K562 (cell line): ENCODE measurements around the gene ULK1. TPM values are rescaled to one million over a fixed set of nuclear protein-coding genes. Genes with fewer than 3 reads are reported as not detected.
A peak's percentile ranks its signal among the peaks of the same experiment; 100 is the strongest.

Experiments
- ARHGAP35 ChIP-seq: fragments of 450-650 bp; IDR thresholded peaks from 2 replicates; pipeline ENCODE4 v1.6.1; 2018; ENCODE audit not compliant: partially characterized antibody
- ARNT ChIP-seq, 2 experiments: fragments of 450-650 bp; IDR thresholded peaks; 2 replicates each; pipeline ENCODE4 v1.6.1; 2016; ENCODE audit warnings: mild to moderate bottlenecking in 1 of 2
- CBX3 ChIP-seq, 2 experiments: IDR thresholded peaks; 1 replicate in 1 of 2; 2 replicates in 1 of 2; pipeline ENCODE4 v1.6.1; 2012; ENCODE audit warnings: inconsistent platforms in 2 of 2, low read length in 2 of 2, borderline replicate concordance in 1 of 2, control low read depth in 1 of 2
- CTBP1 ChIP-seq: fragments of 450-650 bp; IDR thresholded peaks from 2 replicates; pipeline ENCODE4 v1.6.1; 2016; ENCODE audit warnings: borderline replicate concordance
- EP300 ChIP-seq: IDR thresholded peaks from 2 replicates; pipeline ENCODE4 v1.6.1; 2012; ENCODE audit warnings: low read length, improper control_type of control experiment
- HMG20B ChIP-seq: fragments of 250-450 bp; sonication (Bioruptor Pico); IDR thresholded peaks from 2 replicates; pipeline ENCODE4 v1.5.0; 2021; ENCODE audit warnings: mild to moderate bottlenecking
- NR1H2 ChIP-seq: sonication (generic); formaldehyde crosslinking; IDR thresholded peaks from 2 replicates; pipeline ENCODE4 v1.4.0; 2020; ENCODE audit warnings: mild to moderate bottlenecking, missing genetic modification reagents
- POLR3G ChIP-seq: IDR thresholded peaks from 2 replicates; pipeline ENCODE4 v1.6.1; 2011; ENCODE audit not compliant: insufficient read length, insufficient replicate concordance; ENCODE audit errors: extremely low read depth
- TRIM24 ChIP-seq, 2 experiments: fragments of 450-650 bp; IDR thresholded peaks; 2 replicates each; pipeline ENCODE4 v1.6.1; 2016
- polyA plus RNA-seq, 8 experiments: library from polyadenylated mRNA; depleted of rRNA in 4 of 8; stranded (reverse) in 5 of 8; unstranded in 3 of 8; fragments of >200 nt; fragmentation: Nextera tagmentation in 2 of 8; fragmentation: Illumina TruSeq in 1 of 8; extraction: Ambion mirVana in 2 of 8; extraction: Trizol in 1 of 8; gene quantifications; 2 replicates each; pipeline versions ENCODE4 v1.2.1 to v1.2.3, GENCODE V29; 2011 to 2014; ENCODE audit warnings: inconsistent platforms in 1 of 8, missing spikeins in 1 of 8
- total RNA-seq, 7 experiments: library from RNA; depleted of rRNA in 6 of 7; stranded (reverse); fragments of >200 nt in 6 of 7; fragmentation: Illumina TruSeq in 2 of 7; extraction: Trizol in 2 of 7; gene quantifications; 2 replicates each; pipeline versions ENCODE4 v1.2.1 to v1.2.3, GENCODE V29; 2011 to 2021; ENCODE audit warnings: low replicate concordance in 1 of 7
- TF ChIP-seq, protein P1 (sequence below), 2 experiments: fragments of 450-650 bp; IDR thresholded peaks; 2 replicates each; pipeline ENCODE4 v1.6.1; 2018; ENCODE audit warnings: mild to moderate bottlenecking in 2 of 2, low read depth in 1 of 2; ENCODE audit not compliant: partially characterized antibody in 2 of 2
- TF ChIP-seq, protein P2 (sequence below), 2 experiments: fragments of 450-650 bp in 1 of 2; sonication (generic) in 1 of 2; formaldehyde crosslinking in 1 of 2; IDR thresholded peaks; 2 replicates each; pipeline versions ENCODE4 v1.7.1 to v1.9.0; 2016 to 2022; ENCODE audit warnings: inconsistent platforms in 1 of 2, mild to moderate bottlenecking in 1 of 2, missing genetic modification reagents in 1 of 2

The ULK1 gene
- total and polyA plus RNA-seq, 9 of the 15 experiments (the other 6 are each of a cell fraction or from before 2014, with no cell fraction given) = 0.15 to 29.4 (median 2.5) TPM

- TF ChIP-seq EP300 = no peak
- TF ChIP-seq, protein P1, sequence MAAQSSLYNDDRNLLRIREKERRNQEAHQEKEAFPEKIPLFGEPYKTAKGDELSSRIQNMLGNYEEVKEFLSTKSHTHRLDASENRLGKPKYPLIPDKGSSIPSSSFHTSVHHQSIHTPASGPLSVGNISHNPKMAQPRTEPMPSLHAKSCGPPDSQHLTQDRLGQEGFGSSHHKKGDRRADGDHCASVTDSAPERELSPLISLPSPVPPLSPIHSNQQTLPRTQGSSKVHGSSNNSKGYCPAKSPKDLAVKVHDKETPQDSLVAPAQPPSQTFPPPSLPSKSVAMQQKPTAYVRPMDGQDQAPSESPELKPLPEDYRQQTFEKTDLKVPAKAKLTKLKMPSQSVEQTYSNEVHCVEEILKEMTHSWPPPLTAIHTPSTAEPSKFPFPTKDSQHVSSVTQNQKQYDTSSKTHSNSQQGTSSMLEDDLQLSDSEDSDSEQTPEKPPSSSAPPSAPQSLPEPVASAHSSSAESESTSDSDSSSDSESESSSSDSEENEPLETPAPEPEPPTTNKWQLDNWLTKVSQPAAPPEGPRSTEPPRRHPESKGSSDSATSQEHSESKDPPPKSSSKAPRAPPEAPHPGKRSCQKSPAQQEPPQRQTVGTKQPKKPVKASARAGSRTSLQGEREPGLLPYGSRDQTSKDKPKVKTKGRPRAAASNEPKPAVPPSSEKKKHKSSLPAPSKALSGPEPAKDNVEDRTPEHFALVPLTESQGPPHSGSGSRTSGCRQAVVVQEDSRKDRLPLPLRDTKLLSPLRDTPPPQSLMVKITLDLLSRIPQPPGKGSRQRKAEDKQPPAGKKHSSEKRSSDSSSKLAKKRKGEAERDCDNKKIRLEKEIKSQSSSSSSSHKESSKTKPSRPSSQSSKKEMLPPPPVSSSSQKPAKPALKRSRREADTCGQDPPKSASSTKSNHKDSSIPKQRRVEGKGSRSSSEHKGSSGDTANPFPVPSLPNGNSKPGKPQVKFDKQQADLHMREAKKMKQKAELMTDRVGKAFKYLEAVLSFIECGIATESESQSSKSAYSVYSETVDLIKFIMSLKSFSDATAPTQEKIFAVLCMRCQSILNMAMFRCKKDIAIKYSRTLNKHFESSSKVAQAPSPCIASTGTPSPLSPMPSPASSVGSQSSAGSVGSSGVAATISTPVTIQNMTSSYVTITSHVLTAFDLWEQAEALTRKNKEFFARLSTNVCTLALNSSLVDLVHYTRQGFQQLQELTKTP (IDR thresholded peaks at IDR 0.05; ENCODE audit: low read depth in 1 of 2, partially characterized antibody in 2 of 2) = peak; percentile 38 to 100
- TF ChIP-seq CTBP1 = no peak
- no peak for TF ChIP-seq HMG20B
- no peak for TF ChIP-seq NR1H2
- no peak for TF ChIP-seq ARNT (IDR thresholded peaks at IDR 0.05)
- no peak for TF ChIP-seq ARHGAP35
- peak in 1 of 2 experiments; percentile 64; a peak in 2 of 4 replicates for TF ChIP-seq TRIM24 (IDR thresholded peaks at IDR 0.05)
- TF ChIP-seq, protein P2, sequence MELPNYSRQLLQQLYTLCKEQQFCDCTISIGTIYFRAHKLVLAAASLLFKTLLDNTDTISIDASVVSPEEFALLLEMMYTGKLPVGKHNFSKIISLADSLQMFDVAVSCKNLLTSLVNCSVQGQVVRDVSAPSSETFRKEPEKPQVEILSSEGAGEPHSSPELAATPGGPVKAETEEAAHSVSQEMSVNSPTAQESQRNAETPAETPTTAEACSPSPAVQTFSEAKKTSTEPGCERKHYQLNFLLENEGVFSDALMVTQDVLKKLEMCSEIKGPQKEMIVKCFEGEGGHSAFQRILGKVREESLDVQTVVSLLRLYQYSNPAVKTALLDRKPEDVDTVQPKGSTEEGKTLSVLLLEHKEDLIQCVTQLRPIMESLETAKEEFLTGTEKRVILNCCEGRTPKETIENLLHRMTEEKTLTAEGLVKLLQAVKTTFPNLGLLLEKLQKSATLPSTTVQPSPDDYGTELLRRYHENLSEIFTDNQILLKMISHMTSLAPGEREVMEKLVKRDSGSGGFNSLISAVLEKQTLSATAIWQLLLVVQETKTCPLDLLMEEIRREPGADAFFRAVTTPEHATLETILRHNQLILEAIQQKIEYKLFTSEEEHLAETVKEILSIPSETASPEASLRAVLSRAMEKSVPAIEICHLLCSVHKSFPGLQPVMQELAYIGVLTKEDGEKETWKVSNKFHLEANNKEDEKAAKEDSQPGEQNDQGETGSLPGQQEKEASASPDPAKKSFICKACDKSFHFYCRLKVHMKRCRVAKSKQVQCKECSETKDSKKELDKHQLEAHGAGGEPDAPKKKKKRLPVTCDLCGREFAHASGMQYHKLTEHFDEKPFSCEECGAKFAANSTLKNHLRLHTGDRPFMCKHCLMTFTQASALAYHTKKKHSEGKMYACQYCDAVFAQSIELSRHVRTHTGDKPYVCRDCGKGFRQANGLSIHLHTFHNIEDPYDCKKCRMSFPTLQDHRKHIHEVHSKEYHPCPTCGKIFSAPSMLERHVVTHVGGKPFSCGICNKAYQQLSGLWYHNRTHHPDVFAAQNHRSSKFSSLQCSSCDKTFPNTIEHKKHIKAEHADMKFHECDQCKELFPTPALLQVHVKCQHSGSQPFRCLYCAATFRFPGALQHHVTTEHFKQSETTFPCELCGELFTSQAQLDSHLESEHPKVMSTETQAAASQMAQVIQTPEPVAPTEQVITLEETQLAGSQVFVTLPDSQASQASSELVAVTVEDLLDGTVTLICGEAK (IDR thresholded peaks at IDR 0.05) = peak; percentile 84
- TF ChIP-seq, protein P2 (CRISPR knock-in tag; IDR thresholded peaks at IDR 0.05) = peak; percentile 60; the same call in 1 of the 2 replicates
- TF ChIP-seq CBX3 (IDR thresholded peaks at IDR 0.05; ENCODE audit: borderline replicate concordance in 1 of 2, low read length in 2 of 2) = peak in 1 of 2 experiments; percentile 68; a peak in 2 of 3 replicates
- TF ChIP-seq POLR3G = no peak
Measured at GRCh38 chr12:131885543-131886057, 8.8 kb upstream of the ULK1 start (continued).
